EL (cell line): ENCODE results near the gene CCP110.
A peak's percentile ranks its signal among the peaks of the same experiment; 100 is the strongest.

Experiments
- DNase-seq: peaks from one replicate; pipeline ENCODE4 v3.0.0-alpha.2; 2016

Gene CCP110

GRCh38 chr16:19601083-19601976, 77.6 kb downstream of the CCP110 start:
- peak; percentile 17 for DNase-seq
